Fibroblast of pulmonary artery (primary cell): ENCODE results near the gene NPVF.

Experiments used
- DNase-seq: peaks from one replicate; pipeline ENCODE4 v3.0.0-alpha.2; 2010; ENCODE audit warnings: low read depth
- H3K4me3 ChIP-seq: replicated peaks from 2 replicates; pipeline ENCODE4 v1.5.1; 2011; ENCODE audit warnings: low read depth, mild to moderate bottlenecking, control low read depth, low read length, moderate library complexity
- TF ChIP-seq, protein P1 (sequence below): IDR thresholded peaks from 2 replicates; pipeline ENCODE4 v1.5.1; 2011; ENCODE audit warnings: mild to moderate bottlenecking, control low read depth, low read length, inconsistent platforms; ENCODE audit errors: missing control alignments

Gene NPVF

GRCh38 chr7:25238066-25238725 is 9.9 kb upstream of the NPVF start:
- TF ChIP-seq, protein P1, sequence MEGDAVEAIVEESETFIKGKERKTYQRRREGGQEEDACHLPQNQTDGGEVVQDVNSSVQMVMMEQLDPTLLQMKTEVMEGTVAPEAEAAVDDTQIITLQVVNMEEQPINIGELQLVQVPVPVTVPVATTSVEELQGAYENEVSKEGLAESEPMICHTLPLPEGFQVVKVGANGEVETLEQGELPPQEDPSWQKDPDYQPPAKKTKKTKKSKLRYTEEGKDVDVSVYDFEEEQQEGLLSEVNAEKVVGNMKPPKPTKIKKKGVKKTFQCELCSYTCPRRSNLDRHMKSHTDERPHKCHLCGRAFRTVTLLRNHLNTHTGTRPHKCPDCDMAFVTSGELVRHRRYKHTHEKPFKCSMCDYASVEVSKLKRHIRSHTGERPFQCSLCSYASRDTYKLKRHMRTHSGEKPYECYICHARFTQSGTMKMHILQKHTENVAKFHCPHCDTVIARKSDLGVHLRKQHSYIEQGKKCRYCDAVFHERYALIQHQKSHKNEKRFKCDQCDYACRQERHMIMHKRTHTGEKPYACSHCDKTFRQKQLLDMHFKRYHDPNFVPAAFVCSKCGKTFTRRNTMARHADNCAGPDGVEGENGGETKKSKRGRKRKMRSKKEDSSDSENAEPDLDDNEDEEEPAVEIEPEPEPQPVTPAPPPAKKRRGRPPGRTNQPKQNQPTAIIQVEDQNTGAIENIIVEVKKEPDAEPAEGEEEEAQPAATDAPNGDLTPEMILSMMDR = no peak
- H3K4me3 ChIP-seq = no peak overlapping the region
- no peak for DNase-seq

DNA sequence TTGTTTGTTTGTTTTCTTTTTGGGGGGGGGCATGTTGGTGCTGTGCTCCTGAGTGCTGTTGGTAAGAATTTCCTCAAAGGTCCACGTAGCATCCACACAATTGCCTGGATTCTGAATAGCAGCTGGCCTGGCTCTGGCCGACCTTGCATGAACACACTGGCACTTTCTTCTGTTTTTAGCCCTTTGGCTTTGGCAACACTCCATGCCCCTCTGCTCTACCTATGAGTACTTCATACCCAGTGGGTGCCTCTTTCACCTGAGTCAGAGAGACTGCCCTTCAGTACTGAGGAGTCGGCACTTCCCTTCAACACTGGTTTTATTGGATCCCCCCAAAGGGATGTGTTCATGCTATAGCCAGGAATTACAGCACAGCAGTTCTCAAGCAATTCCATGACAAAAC is 7.2 kb upstream of the NPVF start:
- DNase-seq = no peak
- TF ChIP-seq, protein P1 = no peak
- no peak overlapping the region for H3K4me3 ChIP-seq

GRCh38 chr7:25234336-25234735 is 6.0 kb upstream of the NPVF start:
- TF ChIP-seq, protein P1 = no peak
- DNase-seq = no peak
- no peak overlapping the region for H3K4me3 ChIP-seq

DNA sequence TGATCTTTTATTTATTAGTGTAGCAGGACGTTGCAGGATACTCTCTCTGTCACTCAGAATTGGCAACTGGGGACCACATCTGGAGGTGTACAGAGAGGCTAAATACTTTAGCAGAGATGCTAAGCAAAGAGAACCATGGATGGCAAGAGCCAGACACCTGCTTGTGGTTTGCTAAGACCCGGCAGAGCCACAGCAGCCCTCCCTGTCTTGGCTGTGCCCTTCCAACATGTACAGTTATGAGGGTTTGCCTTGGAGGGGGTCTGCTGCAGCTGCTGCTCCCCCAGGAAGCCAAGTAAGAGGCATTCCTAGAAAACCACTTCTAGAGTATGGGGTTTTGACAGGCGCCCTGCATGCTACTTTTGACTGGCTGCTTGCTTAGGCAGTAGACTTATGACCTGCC is 5.1 kb downstream of the NPVF start:
- DNase-seq = no peak
- H3K4me3 ChIP-seq = no peak overlapping the region
- TF ChIP-seq, protein P1 = no peak

DNA sequence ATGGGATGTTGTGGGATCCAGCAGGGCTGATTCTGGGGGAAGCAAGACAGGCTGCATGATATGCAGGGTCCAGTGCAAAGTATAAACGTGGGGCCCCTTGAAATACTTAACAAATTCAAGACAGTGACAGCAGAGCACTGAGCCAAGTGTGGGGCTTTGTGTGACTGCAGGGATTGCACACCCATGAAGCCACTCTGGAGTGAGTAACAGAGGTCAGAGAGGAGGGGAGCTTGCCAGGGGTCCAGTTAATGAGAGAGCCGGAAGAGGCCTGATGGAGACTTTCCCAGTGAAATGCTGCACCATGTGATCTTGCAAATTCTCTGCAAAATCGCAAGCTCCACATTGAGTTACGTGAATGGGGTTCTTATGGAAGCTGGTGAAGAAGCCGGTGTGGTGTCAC is 5.6 kb downstream of the NPVF start:
- no peak overlapping the region for H3K4me3 ChIP-seq
- TF ChIP-seq, protein P1 = no peak
- no peak for DNase-seq

GRCh38 chr7:25221009-25221408 is 7.3 kb downstream of the NPVF start:
- DNase-seq = no peak
- no peak overlapping the region for H3K4me3 ChIP-seq
- TF ChIP-seq, protein P1 = no peak

- no peak overlapping the region for H3K4me3 ChIP-seq
- TF ChIP-seq, protein P1 = no peak
- no peak for DNase-seq
Measured at GRCh38 chr7:25218191-25218590, 10.1 kb downstream of the NPVF start.
